Mesenteric fat pad (tissue), 1 donor: ENCODE results near the gene UBTD2. TPM values are rescaled to one million over a fixed set of nuclear protein-coding genes. Genes with fewer than 3 reads are reported as not detected.
"Not testable (repeated sequence)": the region's sequence is repeated elsewhere in the genome, so short reads cannot be mapped to it uniquely, and the experiment has no call there.

Experiments used
- DNase-seq: peaks from one replicate; pipeline ENCODE4 v3.0.0-alpha.2; 2020; ENCODE audit warnings: low spot score
- long read RNA-seq: library from polyadenylated mRNA; unstranded; transcript quantifications from one replicate; pipeline ENCODE4 v2.0.0, GENCODE V29; 2020
- total RNA-seq: library from RNA; stranded (reverse); fragmentation: NEBNext Ultra II Directional; extraction: Animal tissue kit (Norgen Biotek cat#: 25700); gene quantifications from one replicate; pipeline ENCODE4 v1.2.1, GENCODE V29; 2021
- donor health status: DM: yes; HTN: yes; CAD: no.

UBTD2 gene
- total RNA-seq = 13.0 TPM
- long read RNA-seq, partial matches to known transcripts = 2 of 6 reads
- long read RNA-seq, other reads (novel, unspliced or antisense) = 3 of 6 reads

DNA sequence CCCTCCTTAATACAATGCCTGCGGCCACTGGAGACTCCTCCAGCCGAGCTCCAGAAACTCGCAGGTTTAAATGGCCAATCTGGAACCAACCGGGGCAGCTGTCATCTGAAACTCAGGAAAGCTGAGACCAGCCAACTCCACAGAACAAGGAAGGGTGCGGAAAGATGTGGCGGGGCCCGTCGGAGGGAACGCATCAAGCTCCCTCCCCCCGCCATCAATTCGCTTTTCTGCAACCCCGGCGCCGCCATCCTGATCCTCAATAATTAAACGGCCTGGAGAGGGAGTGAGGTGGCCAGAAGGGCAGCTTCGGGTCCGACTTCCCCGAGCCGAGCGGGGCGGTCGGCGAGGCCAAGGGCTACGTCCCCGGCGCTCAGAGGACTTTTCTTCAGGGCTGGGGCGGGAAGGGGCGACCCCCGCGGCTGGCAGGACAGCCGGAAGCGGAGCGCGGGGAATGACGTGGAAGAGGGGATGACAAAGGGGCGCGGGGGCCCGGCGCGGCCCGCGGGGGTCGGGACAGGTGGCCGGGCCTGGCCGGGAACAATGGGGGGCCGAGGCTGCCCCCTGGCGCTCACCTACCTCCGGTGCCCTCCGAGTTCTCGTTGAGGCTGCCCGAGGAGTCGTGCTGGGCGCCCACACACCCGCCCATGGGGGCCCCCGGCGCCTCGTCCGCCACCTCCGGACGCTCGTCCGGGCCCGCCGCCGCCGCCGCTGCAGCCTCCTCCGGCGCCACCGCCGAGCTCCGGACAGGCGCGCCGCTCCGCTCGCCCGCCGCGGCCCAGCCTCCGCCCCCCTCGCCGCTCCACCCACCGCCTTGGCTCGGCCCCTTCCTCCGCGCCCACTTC lies at the start of gene UBTD2:
Gene UBTD2 (minus strand): TSS at position 745 of the 842 bp plus-strand sequence. CDS start 99 bp downstream, at position 646.
- DNase-seq = peak; percentile 95

- DNase-seq = not testable (repeated sequence)
Measured at GRCh38 chr5:172326901-172327300, 43.3 kb upstream of the UBTD2 start.

- no peak for DNase-seq
Measured at GRCh38 chr5:172325452-172325851, 41.9 kb upstream of the UBTD2 start.

GRCh38 chr5:172322028-172322965 lies 38.7 kb upstream of the UBTD2 start:
- peak; percentile 35 for DNase-seq

DNA sequence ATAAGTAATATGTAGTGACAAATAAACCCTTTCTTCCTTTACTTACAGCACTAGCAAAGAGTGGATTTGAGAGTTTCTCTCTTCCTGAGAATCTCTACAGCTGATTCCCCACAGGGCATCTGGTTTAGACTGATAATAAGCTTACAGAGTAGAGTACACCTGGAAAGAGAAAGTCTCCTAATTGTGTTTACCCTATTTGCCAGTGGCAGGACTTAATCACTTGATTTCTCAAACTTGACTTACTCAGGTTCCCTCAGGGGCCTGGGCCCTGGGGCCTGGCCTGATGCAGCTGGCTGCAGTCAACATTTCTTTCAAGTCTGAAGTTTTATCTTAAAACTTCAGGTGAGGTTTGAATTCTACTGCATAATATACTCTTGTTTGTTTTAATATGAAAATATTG lies 38.0 kb upstream of the UBTD2 start:
- DNase-seq = peak; percentile 68

- peak; percentile 18 for DNase-seq
Measured at GRCh38 chr5:172319708-172320441, 36.3 kb upstream of the UBTD2 start.

DNA sequence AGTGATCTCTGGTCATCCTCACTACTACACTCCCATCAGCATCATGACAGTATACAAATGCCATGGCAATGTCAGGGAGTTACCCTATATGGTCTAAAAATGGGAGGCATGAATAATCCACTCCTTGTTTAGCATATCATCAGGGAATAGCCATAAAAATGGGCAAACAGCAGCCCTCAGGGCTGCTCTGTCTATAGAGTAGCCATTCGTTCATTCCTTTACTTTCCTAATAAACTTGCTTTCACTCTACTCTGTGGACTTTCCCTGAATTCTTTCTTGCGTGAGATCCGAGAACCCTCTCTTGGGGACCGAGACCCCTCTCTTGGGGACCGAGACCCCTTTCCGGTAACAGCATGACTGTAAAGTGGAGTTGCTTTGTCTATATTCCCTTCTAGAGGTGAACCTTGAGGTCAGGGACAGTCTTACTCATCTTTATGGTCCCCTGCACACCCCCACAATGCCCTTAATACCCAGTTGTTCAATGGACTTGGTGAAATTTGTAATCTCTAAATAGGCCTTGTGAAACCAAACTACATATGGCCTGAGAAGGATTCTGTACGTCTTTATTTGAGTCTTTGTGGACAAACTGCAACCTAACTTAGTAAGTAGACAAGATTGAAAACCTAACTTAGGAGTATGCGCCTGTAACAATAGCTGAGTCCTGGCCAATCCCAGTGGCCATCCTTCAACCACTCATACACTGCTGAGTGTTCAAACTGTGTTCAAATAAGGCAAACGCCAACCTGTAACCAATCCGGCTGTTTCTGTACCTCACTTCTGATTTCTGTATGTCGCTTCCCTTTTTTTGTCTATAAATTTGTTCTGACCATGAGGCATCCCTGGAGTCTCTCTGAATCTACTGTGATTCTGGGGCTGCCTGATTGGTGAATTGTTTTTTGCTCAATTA lies 32.3 kb upstream of the UBTD2 start:
- DNase-seq = no peak

- DNase-seq = no peak
Measured at GRCh38 chr5:172313915-172314314, 30.4 kb upstream of the UBTD2 start.

- no peak for DNase-seq
Measured at GRCh38 chr5:172312286-172312685, 28.7 kb upstream of the UBTD2 start.

DNA sequence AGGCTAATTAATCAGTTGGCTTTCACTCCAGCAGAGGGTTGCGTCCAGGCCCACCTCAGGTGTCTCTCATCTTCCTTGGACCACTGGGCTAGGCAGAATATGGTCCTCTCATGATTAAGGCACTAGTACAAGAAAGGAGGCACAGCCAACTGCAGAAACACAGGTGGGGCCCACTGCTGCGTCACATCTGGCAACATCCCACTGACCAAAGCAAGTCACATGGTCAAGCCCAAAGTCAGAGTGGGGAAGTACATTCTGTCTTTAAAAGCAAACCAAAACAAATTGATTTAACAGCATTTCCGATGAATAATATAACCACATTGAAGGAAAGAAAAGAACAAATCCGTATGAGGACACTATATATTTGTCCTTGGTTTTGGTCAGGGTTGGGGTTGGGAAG lies 28.0 kb upstream of the UBTD2 start:
- DNase-seq = no peak

DNA sequence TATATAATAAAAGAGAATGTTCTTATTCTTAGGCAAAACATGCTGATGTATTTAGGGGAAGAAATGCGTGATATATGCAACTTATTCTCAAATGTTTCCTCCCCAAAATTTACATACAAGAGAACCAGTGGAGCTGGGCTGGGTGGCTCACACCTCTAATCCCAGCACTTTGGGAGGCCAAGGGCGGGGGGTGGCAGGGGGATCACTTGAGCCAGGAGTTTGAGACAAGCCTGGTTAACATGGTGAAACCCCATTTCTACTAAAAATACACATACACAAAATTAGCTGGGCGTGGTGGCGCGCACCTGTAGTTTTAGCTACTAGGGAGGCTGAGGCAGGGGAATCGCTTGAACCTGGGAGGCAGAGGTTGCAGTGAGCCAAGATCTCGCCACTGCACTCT lies 27.5 kb upstream of the UBTD2 start:
- no peak for DNase-seq

GRCh38 chr5:172305380-172305779 lies 21.8 kb upstream of the UBTD2 start:
- no peak for DNase-seq

DNA sequence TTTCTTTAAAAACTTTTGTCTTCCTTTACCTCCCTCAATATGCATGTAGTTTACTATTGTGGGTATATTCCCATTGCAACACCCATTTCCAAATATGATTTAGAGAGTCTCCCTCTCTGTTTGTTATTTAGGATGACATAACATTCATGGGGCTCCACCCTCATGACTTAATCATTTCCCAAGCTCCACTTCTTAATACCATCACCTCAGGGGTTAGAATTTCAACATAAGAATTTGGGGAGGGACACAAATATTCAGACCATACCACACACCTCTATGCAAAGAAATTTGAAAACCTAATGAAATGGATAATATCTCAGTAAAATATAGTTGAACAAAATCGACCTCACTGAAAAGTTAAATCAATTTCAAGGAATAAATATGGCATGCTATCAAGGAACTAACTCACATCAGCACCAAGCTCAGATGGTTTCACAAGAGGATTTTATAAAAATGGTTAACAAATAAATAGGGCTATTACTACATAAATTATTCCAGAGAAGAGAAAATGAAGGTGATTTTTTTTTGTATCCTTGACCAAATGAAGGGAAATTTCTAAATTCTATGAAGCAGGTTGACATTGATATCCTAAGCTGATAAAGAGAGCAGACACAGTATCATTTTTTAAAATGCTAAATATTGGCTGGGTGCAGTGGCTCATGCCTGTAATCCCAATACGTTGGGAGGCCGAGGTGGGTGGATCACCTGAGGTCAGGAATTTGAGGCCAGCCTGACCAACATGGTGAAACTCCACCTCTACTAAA lies 20.2 kb upstream of the UBTD2 start:
- no peak for DNase-seq

DNA sequence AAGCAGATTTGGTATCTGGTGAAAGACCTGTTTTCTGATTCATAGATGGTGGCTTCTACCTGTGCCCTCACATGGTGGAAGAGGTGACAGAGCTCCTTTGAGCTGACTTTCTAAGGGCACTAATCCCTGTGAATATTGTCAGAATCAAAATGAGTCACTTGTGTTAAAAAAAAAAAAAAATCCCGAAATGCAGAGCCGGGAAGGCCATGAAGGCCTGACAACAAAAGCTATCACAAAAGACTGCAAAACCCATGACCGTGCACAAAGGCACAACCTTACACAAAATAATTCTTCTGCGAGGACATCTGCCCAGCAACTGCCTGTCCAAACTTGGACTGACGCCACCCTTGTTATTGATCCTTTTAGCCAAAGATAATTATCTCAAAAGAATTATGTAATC lies 19.6 kb upstream of the UBTD2 start:
- DNase-seq = no peak

DNA sequence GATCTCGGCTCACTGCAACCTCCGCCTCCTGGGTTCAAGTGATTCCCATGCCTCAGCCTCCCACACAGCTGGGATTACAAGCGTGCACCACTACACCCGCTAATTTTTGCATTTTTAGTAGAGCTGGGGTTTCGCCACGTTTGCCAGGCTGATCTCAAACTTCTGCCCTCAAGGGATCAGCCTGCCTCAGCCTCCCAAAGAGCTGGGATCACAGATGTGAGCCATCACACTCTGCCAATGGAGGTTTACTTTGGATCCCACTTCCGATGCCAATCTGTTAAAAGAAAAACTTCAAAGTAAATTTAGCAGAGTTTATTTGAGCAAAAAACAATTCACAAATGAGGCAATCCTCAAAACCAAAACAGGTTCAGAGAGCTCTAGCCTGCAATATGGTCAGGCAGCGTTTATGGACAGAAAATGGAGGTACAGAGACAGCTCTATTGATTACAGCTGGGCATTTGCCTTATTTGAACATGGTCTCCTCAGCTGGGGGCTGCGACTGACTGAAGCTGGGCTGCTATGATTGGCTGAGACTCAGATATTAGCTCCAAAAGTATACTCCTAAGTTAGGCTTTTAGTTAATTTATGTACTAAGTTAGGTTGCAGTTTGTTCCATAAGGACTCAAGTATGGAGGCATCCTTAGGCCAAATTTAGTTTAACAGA lies 18.6 kb upstream of the UBTD2 start:
- DNase-seq = no peak

DNA sequence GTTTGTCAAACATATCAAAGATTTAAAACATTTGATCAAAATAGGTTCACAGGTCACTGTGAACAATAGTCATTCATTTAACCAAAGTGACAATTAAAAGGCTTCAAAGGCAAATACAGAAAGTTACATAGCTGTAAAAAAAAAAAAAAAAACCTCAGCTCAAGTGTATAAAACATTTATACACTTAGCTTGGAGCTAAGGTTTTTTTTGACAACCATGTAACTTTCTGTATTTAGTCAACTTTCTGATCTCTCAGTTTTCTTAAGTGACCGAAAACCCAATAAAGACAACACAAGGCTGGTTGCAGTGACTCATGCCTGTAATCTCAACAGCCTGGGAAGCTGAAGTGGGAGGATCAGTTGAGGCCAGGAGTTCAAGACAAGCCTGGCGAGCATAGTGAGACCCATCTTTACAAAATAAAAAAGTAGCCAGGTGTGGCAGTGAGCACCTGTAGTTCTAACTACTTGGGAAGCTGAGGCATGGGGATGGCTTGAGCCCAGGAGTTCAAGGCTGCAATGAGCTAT lies 16.4 kb upstream of the UBTD2 start:
- no peak for DNase-seq

DNA sequence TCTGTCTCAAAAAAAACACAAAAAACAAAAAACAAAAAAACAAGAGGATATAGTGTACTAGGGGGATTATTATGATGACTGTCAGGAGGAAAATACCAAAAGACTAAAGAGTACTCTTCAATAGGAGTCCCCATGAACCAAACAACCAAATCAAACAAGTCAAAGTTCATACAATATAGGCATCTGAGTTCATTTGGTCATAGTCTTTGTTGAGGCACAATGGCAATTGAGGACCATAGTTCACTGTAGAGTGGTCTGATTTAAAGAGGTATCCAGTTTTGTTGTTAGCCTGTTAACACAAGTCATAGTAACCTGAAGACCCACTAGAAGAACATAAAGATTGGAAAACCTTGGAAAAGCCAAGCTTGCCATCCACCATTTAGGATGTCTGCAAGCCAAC lies 11.3 kb upstream of the UBTD2 start:
- DNase-seq = no peak

DNA sequence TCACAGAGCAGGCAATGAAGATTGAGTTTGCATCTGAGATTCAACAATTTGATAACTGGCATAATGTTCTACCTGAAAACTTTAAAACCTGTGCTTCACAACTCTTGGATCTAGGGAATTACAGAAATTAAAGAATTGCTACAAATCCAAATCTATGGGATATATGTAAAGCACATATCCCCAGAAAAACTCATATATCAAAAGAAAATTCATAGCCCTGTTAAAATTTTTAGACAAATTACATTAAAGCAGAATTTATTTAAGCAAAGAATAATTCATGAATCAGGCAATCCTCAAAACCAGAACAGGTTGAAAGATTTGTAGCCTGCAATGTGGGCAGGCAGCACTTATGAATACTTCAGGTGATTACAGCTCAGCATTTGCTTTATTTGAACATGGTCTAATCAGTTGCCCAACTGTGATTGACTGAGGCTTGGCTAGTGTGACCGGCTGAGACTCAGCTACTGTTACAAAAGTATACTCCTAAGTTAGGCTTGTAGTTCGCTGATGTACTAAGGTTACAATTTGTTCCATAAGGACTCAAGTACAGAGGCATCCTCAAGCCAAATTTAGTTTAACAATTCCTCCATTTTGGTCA lies 10.3 kb upstream of the UBTD2 start:
- no peak for DNase-seq
